Brain microvascular endothelial cell (primary cell): Measurements from ENCODE around the gene CARHSP1.
"Not testable (repeated sequence)": the region's sequence is repeated elsewhere in the genome, so short reads cannot be mapped to it uniquely, and the experiment has no call there.

Experiments used
- DNase-seq: peaks from one replicate; pipeline ENCODE4 v3.0.0-alpha.2; 2020
- H3K27ac ChIP-seq: fragments of 250-450 bp; sonication (Bioruptor Pico); 2 replicates; pipeline ENCODE4 v1.5.1; 2020; ENCODE audit warnings: mild to moderate bottlenecking, moderate library complexity
- H3K27me3 ChIP-seq: fragments of 250-450 bp; sonication (Bioruptor Pico); replicated peaks from 2 replicates; pipeline ENCODE4 v1.5.1; 2020; ENCODE audit warnings: mild to moderate bottlenecking
- H3K36me3 ChIP-seq: fragments of 250-450 bp; sonication (Bioruptor Pico); replicated peaks from 2 replicates; pipeline ENCODE4 v1.5.1; 2020; ENCODE audit warnings: mild to moderate bottlenecking
- H3K4me3 ChIP-seq: 2 replicates; pipeline ENCODE4 v1.5.1; 2011; ENCODE audit warnings: low read depth, mild to moderate bottlenecking, control low read depth, low read length, moderate library complexity
- CTCF ChIP-seq: IDR thresholded peaks from 2 replicates; pipeline ENCODE4 v1.5.1; 2011; ENCODE audit warnings: low read depth, mild to moderate bottlenecking, moderate library complexity, low read length, control low read depth, inconsistent platforms; ENCODE audit errors: missing control alignments
- in situ Hi-C: cut with HindIII; loops from 2 replicates; pipeline ENCODE4 v1.10.0; 2017; ENCODE audit warnings: low sequenced_read_pairs, low pct_ligation_motif_present

The CARHSP1 gene

GRCh38 chr16:8847623-8848022 lies 21.2 kb downstream of the CARHSP1 start:
- Histone ChIP-seq H3K27ac (no peak overlapping the region), H3K36me3 (peaks cover 47% of the 10 kb centered on the region), H3K27me3 (no peaks in the 10 kb centered on the region), H3K4me3 (no peak overlapping the region)
- no peak for DNase-seq
- in situ Hi-C loops = no loop called here
- TF ChIP-seq CTCF = no peak

- in situ Hi-C loops = no loop called here
- no peak for TF ChIP-seq CTCF
- H3K27ac ChIP-seq = no peak overlapping the region
- H3K4me3 ChIP-seq = no peak overlapping the region
- DNase-seq = no peak
- peaks cover 42% of the 10 kb centered on the region for H3K36me3 ChIP-seq
- H3K27me3 ChIP-seq = no peaks in the 10 kb centered on the region
Measured at GRCh38 chr16:8847145-8847544, 21.7 kb downstream of the CARHSP1 start.

GRCh38 chr16:8846401-8846932 lies 22.3 kb downstream of the CARHSP1 start:
- in situ Hi-C loops = no loop called here
- no peaks in the 10 kb centered on the region for H3K27me3 ChIP-seq
- no peak for TF ChIP-seq CTCF
- DNase-seq = no peak
- H3K36me3 ChIP-seq = peaks cover 40% of the 10 kb centered on the region
- H3K4me3 ChIP-seq = no peak overlapping the region
- no peak overlapping the region for H3K27ac ChIP-seq

GRCh38 chr16:8845699-8846298 lies 23.0 kb downstream of the CARHSP1 start:
- no peak for TF ChIP-seq CTCF
- no peaks in the 10 kb centered on the region for H3K27me3 ChIP-seq
- in situ Hi-C loops = no loop called here
- H3K27ac ChIP-seq = no peak overlapping the region
- H3K36me3 ChIP-seq = peaks cover 37% of the 10 kb centered on the region
- no peak for DNase-seq
- no peak overlapping the region for H3K4me3 ChIP-seq

GRCh38 chr16:8843296-8843695 lies 25.5 kb downstream of the CARHSP1 start:
- DNase-seq, in situ Hi-C loops, H3K27ac ChIP-seq, H3K4me3 ChIP-seq, H3K27me3 ChIP-seq: not testable (repeated sequence)
- H3K36me3 ChIP-seq = peaks cover 18% of the 10 kb centered on the region

GRCh38 chr16:8842016-8842415 lies 26.8 kb downstream of the CARHSP1 start:
- H3K4me3 ChIP-seq, in situ Hi-C loops, DNase-seq, H3K27ac ChIP-seq, H3K27me3 ChIP-seq: not testable (repeated sequence)
- H3K36me3 ChIP-seq = peaks cover 10% of the 10 kb centered on the region

- H3K27ac ChIP-seq, in situ Hi-C loops: not testable (repeated sequence)
Measured at GRCh38 chr16:8837594-8837993, 31.2 kb downstream of the CARHSP1 start.

GRCh38 chr16:8836797-8837196 lies 32.0 kb downstream of the CARHSP1 start:
- peaks cover 11% of the 10 kb centered on the region for H3K36me3 ChIP-seq
- DNase-seq = not testable (repeated sequence)

More at GRCh38 chr16:8837594-8837993, 31.2 kb downstream of the CARHSP1 start:
- not testable (repeated sequence) for DNase-seq, H3K36me3 ChIP-seq, H3K27me3 ChIP-seq, H3K4me3 ChIP-seq

More at GRCh38 chr16:8836797-8837196, 32.0 kb downstream of the CARHSP1 start:
- in situ Hi-C loops, H3K4me3 ChIP-seq, H3K27ac ChIP-seq, H3K27me3 ChIP-seq: not testable (repeated sequence)
